LHCN-M2 (cell line): ENCODE measurements around the gene PPM1N. TPM values are rescaled to one million over a fixed set of nuclear protein-coding genes. Genes with fewer than 3 reads are reported as not detected.

Experiments used
- DNase-seq: peaks from one replicate; pipeline ENCODE4 v3.0.0-alpha.2; 2012; ENCODE audit warnings: low read depth
- total RNA-seq: library from RNA; depleted of rRNA; stranded (reverse); fragments of >200 nt; gene quantifications from 2 replicates; pipeline ENCODE4 v1.2.3, GENCODE V29; 2014; rRNA removed

PPM1N gene
- total RNA-seq, 1 experiment from 2014 or later = 1.7 TPM

DNA sequence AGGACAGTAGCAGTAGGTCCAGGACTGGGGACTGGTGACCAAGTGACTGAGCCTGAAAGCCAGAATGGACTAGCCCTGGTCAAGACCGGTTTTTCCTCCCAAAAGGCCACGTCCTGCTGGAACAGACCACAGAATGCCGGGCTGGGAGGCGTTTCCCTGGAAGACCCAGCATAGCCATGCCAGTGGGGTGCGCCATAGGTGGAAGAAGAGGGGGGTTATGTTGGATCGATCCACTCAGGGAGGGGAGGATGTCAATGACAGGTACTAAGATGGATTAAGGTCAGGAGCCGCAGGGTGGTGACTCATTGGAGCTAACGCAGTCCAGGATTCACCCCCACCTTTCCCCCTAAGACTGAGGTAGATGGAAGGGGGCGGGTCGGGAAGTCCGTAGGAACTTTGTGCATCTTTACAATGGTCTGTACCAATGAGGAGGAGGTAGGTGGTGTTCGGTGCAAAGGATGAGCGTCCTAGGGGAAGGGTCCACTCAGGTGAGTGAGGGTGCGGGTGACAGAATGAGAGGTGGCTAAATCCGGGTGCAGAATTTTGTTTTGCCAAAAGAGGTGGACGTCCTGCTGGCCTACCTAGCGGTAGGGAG lies 30.0 kb downstream of the PPM1N start:
- peak; percentile 17 for DNase-seq

GRCh38 chr19:45528744-45529419 lies 30.6 kb downstream of the PPM1N start:
- DNase-seq = no peak

DNA sequence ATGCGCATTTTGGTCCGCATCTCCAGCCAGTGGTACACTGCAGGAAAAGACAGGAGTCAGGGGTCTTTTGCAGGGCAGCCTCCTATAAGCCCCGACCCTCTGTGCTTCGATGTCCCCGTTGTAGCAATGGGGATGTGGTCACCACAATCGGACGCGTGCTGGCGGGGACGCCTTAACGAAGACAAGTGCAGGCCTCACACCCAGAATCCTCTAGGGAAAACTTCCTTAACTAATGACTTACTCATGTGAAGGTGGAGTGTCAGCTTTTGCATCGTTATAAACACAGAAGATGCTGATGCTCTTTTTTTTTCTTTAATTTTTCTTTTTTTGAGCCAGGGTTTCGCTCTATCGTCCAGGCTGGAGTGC lies 31.2 kb downstream of the PPM1N start:
- no peak for DNase-seq

- DNase-seq = no peak
These were observed 33.1 kb downstream of the PPM1N start for GRCh38 chr19:45531349-45531748.

DNA sequence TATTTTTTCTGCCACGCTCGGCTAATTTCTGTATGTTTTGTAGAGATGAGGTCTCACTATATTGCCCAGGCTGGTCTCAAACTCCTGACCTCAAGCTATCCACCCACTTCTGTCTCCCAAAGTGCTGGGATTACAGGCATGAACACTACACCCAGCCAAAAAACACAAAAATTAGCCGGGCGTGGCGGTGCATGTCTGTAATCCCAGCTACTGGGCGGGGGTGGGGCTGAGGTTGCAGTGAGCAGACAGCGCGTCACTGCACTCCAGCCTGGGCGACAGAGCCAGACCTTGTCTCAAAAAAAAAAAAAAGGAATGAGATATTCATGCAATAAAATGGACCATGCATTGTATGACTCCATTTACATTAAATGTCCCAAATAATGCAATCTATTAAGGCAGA lies 41.2 kb downstream of the PPM1N start:
- DNase-seq = no peak

- DNase-seq = no peak
These were observed 44.0 kb downstream of the PPM1N start for GRCh38 chr19:45542234-45542668.

- no peak for DNase-seq
These were observed 49.0 kb downstream of the PPM1N start for GRCh38 chr19:45547211-45547770.

GRCh38 chr19:45547965-45548609 lies 49.8 kb downstream of the PPM1N start:
- peak; percentile 38 for DNase-seq

Other genes with a start within 250 kb of the PPM1N start
- 11.0 and 15.5 TPM in 2 replicates for gene MARK4, start 247.2 kb upstream of the PPM1N start, total RNA-seq
- not detected in 2 replicates for gene CKM, start 175.6 kb upstream of the PPM1N start, total RNA-seq
- gene KLC3, start 157.7 kb upstream of the PPM1N start, total RNA-seq = not detected in 2 replicates
- gene ERCC2, start 127.9 kb upstream of the PPM1N start, total RNA-seq = 29.2 and 30.6 TPM in 2 replicates
- gene PPP1R13L, start 93.4 kb upstream of the PPM1N start, total RNA-seq = 0.64 and 0.92 TPM in 2 replicates
- gene POLR1G, start 91.8 kb upstream of the PPM1N start, total RNA-seq = 21.4 and 24.6 TPM in 2 replicates
- gene ERCC1, start 74.5 kb upstream of the PPM1N start, total RNA-seq = 132 and 148 TPM in 2 replicates
- gene FOSB, start 30.4 kb upstream of the PPM1N start, total RNA-seq = 0.32 and 0.34 TPM in 2 replicates
- gene RTN2, start 1.4 kb upstream of the PPM1N start, total RNA-seq = 22.9 and 39.7 TPM in 2 replicates
- gene VASP, start 9.0 kb downstream of the PPM1N start, total RNA-seq = 102 and 127 TPM in 2 replicates
- gene OPA3, start 86.4 kb downstream of the PPM1N start, total RNA-seq = 13.7 and 18.2 TPM in 2 replicates
- gene GPR4, start 103.8 kb downstream of the PPM1N start, total RNA-seq = not detected in 2 replicates
- gene EML2, start 141.0 kb downstream of the PPM1N start, total RNA-seq = 17.8 and 20.1 TPM in 2 replicates
- not detected in 2 replicates for gene GIPR, start 169.8 kb downstream of the PPM1N start, total RNA-seq
- 208 and 273 TPM in 2 replicates for gene SNRPD2, start 193.5 kb downstream of the PPM1N start, total RNA-seq
- gene QPCTL, start 194.2 kb downstream of the PPM1N start, total RNA-seq = 12.8 and 16.6 TPM in 2 replicates
- 8.4 and 11.5 TPM in 2 replicates for gene FBXO46, start 232.5 kb downstream of the PPM1N start, total RNA-seq
- not detected in 2 replicates for gene MEIOSIN, start 235.0 kb downstream of the PPM1N start, total RNA-seq